IMR-90 (cell line): ENCODE measurements around the gene FAM83B. TPM values are rescaled to one million over a fixed set of nuclear protein-coding genes. Genes with fewer than 3 reads are reported as not detected.

Experiments used
- ATAC-seq: fragments of 200-7000 bp; cut with Tn5 transposase; 2 replicates; pipeline ENCODE4 v1.9.1; 2020; ENCODE audit warnings: low read depth, mild to moderate bottlenecking, moderate library complexity
- BruUV-seq: library from RNA; stranded (reverse); fragments of 400-500 nt; replicated peaks from 2 replicates; lab custom pipeline; 2021; lab: Mats Ljungman, UMichigan
- CTCF ChIA-PET: fragments of 300-600 bp; formaldehyde crosslinking; extraction: SDS; loops from one replicate; lab custom pipeline; 2021; ENCODE audit warnings: antibody characterized with exemption; lab: Yijun Ruan, JAX
- POLR2A ChIA-PET: fragments of 300-600 bp; sonication (Branson Sonifier 250); formaldehyde crosslinking; loops from one replicate; lab custom pipeline; 2022; ENCODE audit warnings: antibody characterized with exemption; ENCODE audit not compliant: unreplicated experiment; lab: Charles Lee
- DNase-seq: peaks from one replicate; pipeline ENCODE4 v3.0.0; 2013
- H2AFZ ChIP-seq: replicated peaks from 2 replicates; pipeline ENCODE3; 2013; ENCODE audit warnings: low read length, mild to moderate bottlenecking; ENCODE audit not compliant: poor library complexity
- H2AK5ac ChIP-seq: 2 replicates; pipeline ENCODE4 v1.6.1; 2013; ENCODE audit warnings: low read depth, low read length, inconsistent platforms
- H2AK9ac ChIP-seq: replicated peaks from 2 replicates; pipeline ENCODE3; 2013; ENCODE audit warnings: mild to moderate bottlenecking, low read depth, low read length, moderate library complexity; ENCODE audit not compliant: poor library complexity
- H2BK120ac ChIP-seq: 2 replicates; pipeline ENCODE4 v1.6.1; 2013; ENCODE audit warnings: low read depth, low read length, inconsistent platforms
- H2BK15ac ChIP-seq: 3 replicates; pipeline ENCODE4 v1.6.1; 2013; ENCODE audit warnings: low read depth, low read length, inconsistent platforms
- H2BK20ac ChIP-seq: 2 replicates; pipeline ENCODE4 v1.6.1; 2013; ENCODE audit warnings: low read depth, mild to moderate bottlenecking, inconsistent platforms, low read length, moderate library complexity
- H2BK5ac ChIP-seq: 2 replicates; pipeline ENCODE4 v1.6.1; 2013; ENCODE audit warnings: mild to moderate bottlenecking, low read depth, low read length, inconsistent platforms; ENCODE audit not compliant: poor library complexity, severe bottlenecking
- H3K14ac ChIP-seq: replicated peaks from 2 replicates; pipeline ENCODE4 v1.6.1; 2013; ENCODE audit warnings: low read depth, low read length, inconsistent platforms
- H3K18ac ChIP-seq: 2 replicates; pipeline ENCODE4 v1.6.1; 2013; ENCODE audit warnings: low read depth, low read length, control low read depth
- H3K23ac ChIP-seq: 2 replicates; pipeline ENCODE4 v1.6.1; 2013; ENCODE audit warnings: low read depth, low read length, inconsistent platforms
- H3K27ac ChIP-seq: 2 replicates; pipeline ENCODE4 v1.5.1; 2013; ENCODE audit warnings: mild to moderate bottlenecking, control low read depth, low read length; ENCODE audit not compliant: insufficient read depth
- H3K27me3 ChIP-seq: 2 replicates; pipeline ENCODE4 v1.6.1; 2013; ENCODE audit warnings: low read length; ENCODE audit not compliant: control insufficient read depth, insufficient read depth
- H3K36me3 ChIP-seq: 2 replicates; pipeline ENCODE4 v1.6.1; 2013; ENCODE audit warnings: low read length, mixed read lengths; ENCODE audit not compliant: control insufficient read depth, insufficient read depth
- H3K4ac ChIP-seq: 2 replicates; pipeline ENCODE4 v1.6.1; 2013; ENCODE audit warnings: low read depth, low read length, inconsistent platforms
- H3K4me1 ChIP-seq: 2 replicates; pipeline ENCODE4 v1.6.1; 2013; ENCODE audit warnings: low read length, mixed read lengths; ENCODE audit not compliant: control insufficient read depth, insufficient read depth
- H3K4me2 ChIP-seq: 2 replicates; pipeline ENCODE4 v1.6.1; 2013; ENCODE audit warnings: low read depth, mild to moderate bottlenecking, control low read depth, low read length, moderate library complexity
- H3K4me3 ChIP-seq: 2 replicates; pipeline ENCODE4 v1.5.1; 2013; ENCODE audit warnings: low read depth, mild to moderate bottlenecking, control low read depth, low read length, moderate library complexity; ENCODE audit not compliant: insufficient read depth
- H3K56ac ChIP-seq: 2 replicates; pipeline ENCODE4 v1.6.1; 2013; ENCODE audit warnings: low read length, inconsistent platforms; ENCODE audit not compliant: insufficient read depth; ENCODE audit errors: extremely low read depth
- H3K79me1 ChIP-seq, 2 experiments: 2 replicates each; pipeline ENCODE4 v1.6.1; 2013; ENCODE audit warnings: low read length in 2 of 2, inconsistent platforms in 1 of 2, low read depth in 1 of 2
- H3K9ac ChIP-seq: 2 replicates; pipeline ENCODE4 v1.6.1; 2013; ENCODE audit warnings: low read depth, low read length, control low read depth
- H3K9me1 ChIP-seq: 2 replicates; pipeline ENCODE4 v1.6.1; 2013; ENCODE audit warnings: low read length, inconsistent platforms; ENCODE audit not compliant: insufficient read depth
- H3K9me3 ChIP-seq: 2 replicates; pipeline ENCODE4 v1.6.1; 2013; ENCODE audit warnings: low read length; ENCODE audit not compliant: control insufficient read depth, insufficient read depth
- H4K20me1 ChIP-seq: 2 replicates; pipeline ENCODE4 v1.6.1; 2013; ENCODE audit warnings: low read length, inconsistent platforms; ENCODE audit not compliant: insufficient read depth
- H4K5ac ChIP-seq: 2 replicates; pipeline ENCODE4 v1.6.1; 2013; ENCODE audit warnings: mild to moderate bottlenecking, low read depth, low read length, control low read depth
- H4K8ac ChIP-seq, 2 experiments: 2 replicates each; pipeline ENCODE4 v1.6.1; 2013; ENCODE audit warnings: low read depth in 2 of 2, low read length in 2 of 2, control low read depth in 1 of 2, inconsistent platforms in 1 of 2
- H4K91ac ChIP-seq: 2 replicates; pipeline ENCODE4 v1.6.1; 2013; ENCODE audit warnings: low read depth, low read length, inconsistent platforms; ENCODE audit not compliant: insufficient read depth
- FOS ChIP-seq: fragments of 150-350 bp; IDR thresholded peaks from 2 replicates; pipeline ENCODE4 v1.6.1; 2016; ENCODE audit warnings: low read depth, low read length
- MAFK ChIP-seq: IDR thresholded peaks from 2 replicates; pipeline ENCODE4 v1.6.1; 2012; ENCODE audit warnings: low read depth, low read length, improper control_type of control experiment
- POLR2A ChIP-seq: IDR thresholded peaks from 2 replicates; pipeline ENCODE4 v1.6.1; 2012; ENCODE audit warnings: mild to moderate bottlenecking, low read depth, low read length
- RFX5 ChIP-seq: IDR thresholded peaks from 2 replicates; pipeline ENCODE4 v1.8.0; 2012; ENCODE audit warnings: low read depth, mild to moderate bottlenecking, low read length, moderate library complexity
- WGBS, 2 experiments: methylation state at CpG; one replicate each; pipeline versions ENCODE4 v1.1.5 to v1.1.7; 2013; ENCODE audit warnings: missing lambda C conversion rate in 2 of 2; ENCODE audit not compliant: insufficient read length in 1 of 2; ENCODE audit errors: extremely low coverage in 2 of 2; 5-methylcytosine and 5-hydroxymethylcytosine counted together
- dilution Hi-C: fragments of 300-500 bp; cut with HindIII; formaldehyde crosslinking; loops from one replicate; pipeline ENCODE4 v1.14.3; 2018; ENCODE audit warnings: low sequenced_read_pairs; ENCODE audit not compliant: unreplicated experiment
- in situ Hi-C: fragments of 300-500 bp; cut with MboI; formaldehyde crosslinking; loops from 3 replicates; pipeline ENCODE4 v1.14.3; 2019; ENCODE audit warnings: low sequenced_read_pairs, inconsistent platforms, mixed read lengths
- intact Hi-C: fragments of 100-400 bp; cut with micrococcal nuclease; formaldehyde crosslinking; loops from 2 replicates; pipeline ENCODE4 v1.10.0; 2022
- polyA plus RNA-seq, 3 experiments: library from polyadenylated mRNA; depleted of rRNA; stranded (reverse); fragments of >200 nt; gene quantifications; 2 replicates each; pipeline ENCODE4 v1.2.3, GENCODE V29; 2012; ENCODE audit warnings: low replicate concordance in 1 of 3
- total RNA-seq: library from RNA; depleted of rRNA; stranded (reverse); fragments of >200 nt; gene quantifications from 2 replicates; pipeline ENCODE4 v1.2.3, GENCODE V29; 2012

Gene FAM83B
- total and polyA plus RNA-seq, 2 of the 4 experiments (the other 2 are of a cell fraction) = 0.02 to 0.18 TPM

DNA sequence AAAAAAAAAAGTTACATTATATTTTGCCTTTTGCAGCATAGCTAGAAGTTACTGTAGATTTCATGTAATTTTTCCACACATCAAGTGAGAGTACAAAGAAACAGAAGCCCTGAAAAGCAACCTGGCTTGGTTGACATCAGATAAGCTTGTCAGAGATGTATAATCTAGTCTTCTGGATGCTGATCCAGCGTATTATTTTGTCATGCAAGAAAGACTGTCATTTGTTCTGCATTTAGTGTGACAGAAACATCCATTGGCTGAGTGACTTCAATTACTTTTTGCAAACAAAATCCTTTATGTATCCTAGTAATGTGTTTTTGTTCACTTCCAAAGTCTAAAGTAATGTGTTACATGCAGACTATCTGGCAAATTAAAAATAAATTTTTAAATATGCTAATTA, 75.3 kb downstream of the FAM83B start:
- H2BK120ac ChIP-seq = no peak overlapping the region
- intact Hi-C loops = no loop called here
- POLR2A ChIA-PET = no interaction called here

More for the DNA sequence above, 75.3 kb downstream of the FAM83B start:
- Histone ChIP-seq H3K36me3 (no peaks in the 10 kb centered on the region), H3K23ac (no peak overlapping the region), H3K14ac (no peak overlapping the region), H3K9me3 (no peaks in the 10 kb centered on the region), H4K8ac (no peak overlapping the region), H4K91ac (no peak overlapping the region), H4K20me1 (no peaks in the 10 kb centered on the region), H2BK5ac (no peak overlapping the region), H3K4me2 (no peak overlapping the region), H3K4me3 (no peak overlapping the region), H3K27me3 (no peaks in the 10 kb centered on the region), H3K79me1 (no peaks in the 10 kb centered on the region), H3K27ac (no peak overlapping the region), H3K9me1 (no peaks in the 10 kb centered on the region), H2AK5ac (no peak overlapping the region), H2BK20ac (no peak overlapping the region), H2AK9ac (no peak overlapping the region), H3K56ac (no peak overlapping the region), H2AFZ (no peak overlapping the region), H4K5ac (no peak overlapping the region), H3K9ac (no peak overlapping the region), H2BK15ac (no peak overlapping the region), H3K18ac (no peak overlapping the region), H3K4ac (no peak overlapping the region), H3K4me1 (no peaks in the 10 kb centered on the region)
- dilution Hi-C loops (no loop called here), in situ Hi-C loops (no loop called here)
- TF ChIP-seq FOS (no peak), RFX5 (no peak), MAFK (no peak), POLR2A (no peak)
- no peak for DNase-seq
- WGBS, 2 experiments = no CpG with 5 or more reads among the region's 1 CpG
- CTCF ChIA-PET = interaction anchor here (0.8 kb wide), 1 partner anchor 923 kb away, joined by 3 read pairs; no protein-coding TSS in a partner anchor
- BruUV-seq = no TSS peak
- ATAC-seq = no peak
